ENCODE results near the gene TMC7.
"Not testable (repeated sequence)": the region's sequence is repeated elsewhere in the genome, so short reads cannot be mapped to it uniquely, and the experiment has no call there.

GRCh38 chr16:18956658-18957241 lies 27.0 kb upstream of the TMC7 start:
- TF ChIP-seq EZH2 (IDR thresholded peaks at IDR 0.05; ENCODE audit: borderline replicate concordance, low read depth, low read length, severe bottlenecking); CTCF (IDR thresholded peaks at IDR 0.05; ENCODE audit: extremely low read depth in 1 of 2, insufficient read depth in 1 of 2, low read depth in 1 of 2, low read length in 2 of 2); MYC (IDR thresholded peaks at IDR 0.05; ENCODE audit: low read depth, low read length): not testable (repeated sequence)
